NCI-H748 (cell line): Measurements from ENCODE around the gene CRKL.

ENCODE experiments used
- DNase-seq: peaks from one replicate; lab custom pipeline; 2025; ENCODE audit not compliant: unreplicated experiment; lab: John Stamatoyannopoulos, UW

CRKL gene

GRCh38 chr22:20980523-20980922, 63.3 kb downstream of the CRKL start:
- DNase-seq, result no peak

DNA sequence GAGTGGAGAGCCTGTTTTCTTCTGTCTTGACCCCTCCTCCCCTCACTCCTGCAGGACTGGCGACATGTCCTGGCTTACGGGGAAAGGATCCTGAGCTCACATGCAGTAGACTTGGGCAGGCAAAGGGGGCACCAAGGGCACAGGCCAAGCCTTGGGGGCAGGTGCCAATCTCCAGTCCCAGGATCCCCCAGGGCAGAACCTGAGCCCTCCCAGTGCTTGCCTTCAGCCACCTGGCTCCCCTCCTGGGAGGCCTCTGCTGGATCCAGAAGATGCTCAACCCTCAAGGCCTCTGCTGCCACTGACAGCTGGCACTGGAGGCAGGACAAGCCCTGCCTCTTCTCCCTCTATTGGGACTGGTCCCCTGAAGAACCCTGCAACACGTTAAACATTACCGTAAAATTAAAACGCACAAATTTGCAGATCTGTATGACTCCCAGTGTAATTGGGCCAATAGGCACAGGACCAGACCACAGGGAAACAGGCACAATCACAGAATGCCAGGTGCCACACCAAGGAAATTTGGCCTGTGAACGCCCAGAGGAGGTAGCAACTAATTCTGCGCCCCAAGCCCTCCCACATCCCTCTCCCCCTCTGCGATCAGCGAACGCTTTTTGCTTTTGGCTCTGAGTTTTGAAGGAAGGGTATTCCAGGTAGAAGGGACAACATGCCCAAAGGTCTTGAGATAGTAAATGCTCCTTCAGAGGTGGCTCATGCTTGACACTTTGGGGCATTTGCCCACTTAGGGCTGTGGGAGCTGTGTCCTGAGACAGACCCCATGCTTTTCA, 63.9 kb downstream of the CRKL start:
- no peak for DNase-seq

GRCh38 chr22:20981787-20982562, 64.8 kb downstream of the CRKL start, which contains the start of gene LZTR1:
Gene LZTR1, plus strand, starts transcription at chr22:20982297. Its CDS starts 75 bp downstream, at chr22:20982372.
- peak; percentile 71 for DNase-seq

DNA sequence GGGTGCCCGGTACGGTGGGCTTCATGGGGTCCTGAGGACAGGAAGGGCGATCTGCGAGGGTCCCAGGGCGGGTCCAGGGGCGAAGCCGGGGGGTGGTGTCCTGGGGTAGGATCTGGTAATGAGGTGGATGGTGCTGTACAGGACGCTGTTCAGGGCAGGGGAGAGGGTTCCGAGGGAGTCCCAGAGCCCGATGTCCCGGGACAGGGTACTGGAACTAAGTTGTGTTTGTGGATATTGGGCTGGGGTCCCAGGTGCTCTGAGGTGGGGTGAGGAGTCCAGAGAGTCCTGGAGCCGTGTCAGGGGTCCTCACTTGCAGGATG, 65.3 kb downstream of the CRKL start:
- DNase-seq, result no peak

DNA sequence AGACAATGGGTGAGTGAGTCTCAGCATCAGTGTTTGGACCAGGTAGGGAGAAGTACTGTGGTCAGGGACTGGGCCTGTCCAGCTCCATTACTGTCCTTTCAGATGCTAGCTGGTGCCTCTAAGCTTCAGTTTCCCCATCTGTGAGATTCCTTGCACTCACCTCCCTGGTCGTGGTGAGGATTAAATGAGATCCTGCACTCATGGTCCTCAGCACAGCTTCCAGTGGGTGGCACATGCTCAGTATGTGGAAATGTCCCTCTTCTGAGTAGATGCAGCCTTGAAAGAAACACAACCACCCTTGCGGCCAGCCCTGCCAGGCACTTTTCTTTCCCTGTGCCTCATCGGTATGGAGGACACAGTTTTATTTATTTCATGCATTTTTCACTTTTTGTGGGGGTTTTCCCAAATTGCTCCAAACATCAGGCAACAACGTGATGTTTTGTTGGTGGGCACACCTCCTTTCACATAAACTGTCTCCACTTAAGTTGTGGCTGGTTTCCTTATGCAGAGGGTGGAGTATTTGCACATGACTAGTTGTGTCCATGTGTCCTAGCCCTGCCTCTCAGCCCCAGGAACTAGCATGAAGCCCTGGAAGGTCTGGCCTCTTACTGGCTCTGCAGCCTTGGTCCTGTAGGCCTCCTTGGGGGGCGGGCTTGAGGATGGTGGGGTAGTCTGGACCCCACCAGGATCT, 66.0 kb downstream of the CRKL start:
- DNase-seq, result no peak

- no peak for DNase-seq
Observed at GRCh38 chr22:20985720-20986119, 68.5 kb downstream of the CRKL start.

- DNase-seq, result no peak
Observed at GRCh38 chr22:20986365-20986764, 69.2 kb downstream of the CRKL start.

DNA sequence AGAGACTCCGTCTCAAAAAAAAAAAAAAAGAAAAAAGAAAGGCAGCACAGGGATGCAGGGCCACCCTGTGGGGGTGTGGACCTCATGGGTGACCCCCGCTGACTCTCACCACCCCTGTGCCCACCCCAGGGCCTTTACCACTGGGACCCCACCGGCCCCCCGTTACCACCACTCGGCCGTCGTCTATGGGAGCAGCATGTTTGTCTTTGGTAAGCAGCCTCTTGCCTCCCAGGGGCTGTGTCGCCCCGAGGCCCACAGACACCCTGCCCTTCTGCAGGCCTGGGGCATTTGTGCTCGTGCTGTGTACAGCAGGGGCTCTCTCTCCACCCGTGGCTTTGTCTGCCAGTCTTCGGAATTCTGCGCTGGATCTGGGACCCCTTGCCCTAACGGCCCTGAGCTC, 70.2 kb downstream of the CRKL start:
- no peak for DNase-seq

DNA sequence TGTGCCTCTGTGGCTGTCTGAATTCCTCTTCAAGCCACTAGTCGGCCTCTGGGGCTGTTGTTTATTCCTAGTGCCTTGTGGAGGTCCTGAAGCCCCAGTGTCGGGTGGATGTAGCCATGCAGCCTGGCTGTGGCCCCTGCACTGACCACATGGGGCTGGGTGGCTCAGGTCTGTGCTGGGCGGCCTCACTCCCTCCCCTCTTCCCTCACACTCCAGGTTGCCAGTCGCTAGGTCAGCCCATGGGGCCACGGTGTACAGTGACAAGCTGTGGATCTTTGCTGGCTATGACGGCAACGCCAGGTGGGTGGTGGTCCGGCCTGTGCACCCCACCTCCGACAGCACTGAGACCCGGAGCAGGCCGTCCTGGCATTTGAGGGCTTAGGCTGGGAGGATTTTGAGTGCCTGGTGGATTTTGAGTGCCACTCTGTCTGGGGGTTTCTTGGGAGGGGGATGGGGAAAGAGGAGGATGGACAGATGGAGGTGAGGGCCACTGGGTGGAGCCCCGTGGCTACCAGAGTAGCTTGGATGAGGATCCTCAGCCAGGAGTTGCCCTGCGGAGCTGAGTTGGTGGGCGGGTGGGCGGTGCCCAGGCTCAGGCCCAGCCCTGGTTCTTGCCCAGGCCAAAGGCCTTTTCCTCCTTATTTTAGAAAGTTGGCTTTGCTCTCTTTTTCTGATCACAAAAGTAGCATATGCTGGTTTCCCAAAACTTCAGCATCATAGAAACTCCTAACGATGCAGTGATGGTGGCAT, 71.5 kb downstream of the CRKL start:
- DNase-seq, result no peak

- no peak for DNase-seq
Observed at GRCh38 chr22:20989323-20990138, 72.3 kb downstream of the CRKL start.

- DNase-seq, result no peak
Observed at GRCh38 chr22:20990184-20991180, 73.3 kb downstream of the CRKL start.

DNA sequence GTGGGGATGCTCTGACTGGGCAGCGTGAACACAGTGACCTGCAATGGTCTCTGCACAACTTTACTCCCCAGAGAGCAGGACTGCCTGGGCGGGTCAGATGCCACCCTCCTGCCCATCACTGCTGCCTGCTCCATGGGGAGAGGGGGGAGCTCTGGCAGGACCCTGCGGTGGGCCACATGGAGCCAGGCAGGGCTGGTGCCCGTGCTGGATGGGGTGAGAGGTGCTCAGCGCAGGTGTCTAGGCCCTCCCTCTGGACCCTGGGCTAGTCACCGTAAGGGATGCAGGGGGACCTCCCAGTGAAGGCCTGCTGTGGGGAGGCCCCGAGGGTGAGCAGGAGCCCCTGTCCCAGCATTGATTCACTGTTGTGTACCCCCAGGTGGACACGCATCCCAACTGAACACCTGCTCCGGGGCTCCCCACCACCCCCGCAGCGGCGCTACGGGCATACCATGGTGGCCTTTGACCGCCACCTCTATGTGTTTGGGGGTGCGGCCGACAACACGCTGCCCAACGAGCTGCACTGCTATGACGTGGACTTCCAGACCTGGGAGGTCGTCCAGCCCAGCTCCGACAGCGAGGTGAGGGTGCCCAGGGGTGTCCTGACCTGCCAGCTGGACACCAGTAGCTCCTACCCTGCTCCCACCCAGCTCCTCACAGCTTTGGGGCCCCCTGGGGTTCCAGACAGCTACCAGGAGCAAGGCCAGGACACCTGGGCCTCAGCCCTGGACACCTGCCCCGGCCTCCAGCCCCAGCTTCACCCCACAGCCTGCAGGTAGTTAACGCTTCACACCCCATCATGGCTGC, 74.2 kb downstream of the CRKL start:
- DNase-seq, result no peak

GRCh38 chr22:20992056-20992442, 74.8 kb downstream of the CRKL start:
- DNase-seq, result no peak

DNA sequence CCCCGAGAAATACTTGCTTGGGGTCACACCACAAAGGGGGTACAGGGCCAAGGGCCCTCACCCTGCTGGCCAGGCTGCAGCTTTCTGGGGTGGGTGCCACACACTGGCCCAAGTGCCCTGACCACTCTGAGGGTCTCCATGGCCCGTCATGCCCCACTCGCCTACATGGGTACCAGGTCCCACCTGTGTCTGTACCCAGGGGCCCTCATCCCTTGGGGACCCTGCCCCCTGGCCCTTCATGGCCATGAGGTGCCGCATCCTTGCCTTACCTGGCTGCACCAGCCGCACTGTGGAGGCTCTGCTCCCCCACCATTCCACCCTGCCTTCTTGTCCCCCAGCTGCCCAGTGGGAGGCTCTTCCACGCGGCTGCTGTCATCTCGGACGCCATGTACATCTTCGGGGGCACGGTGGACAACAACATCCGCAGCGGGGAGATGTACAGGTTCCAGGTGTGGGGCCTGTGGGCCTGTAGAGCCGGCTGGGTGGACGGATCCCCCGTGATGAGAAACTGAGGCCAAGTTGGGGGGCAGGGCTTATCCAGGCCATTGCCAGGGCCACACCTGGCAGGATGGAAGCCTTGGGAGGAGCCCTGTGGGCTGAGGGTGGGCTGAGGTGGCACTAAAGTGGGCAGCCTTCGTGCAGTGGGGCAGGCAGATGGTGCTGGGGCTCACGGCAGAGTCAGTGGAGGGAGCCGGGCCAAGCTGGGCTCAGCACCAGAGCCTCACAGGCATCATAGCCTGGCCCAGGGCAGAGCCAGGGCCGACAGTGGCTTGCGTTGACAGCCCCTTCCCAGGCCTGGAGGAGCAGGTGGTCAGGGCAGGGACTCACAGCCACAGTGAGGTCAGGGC, 75.5 kb downstream of the CRKL start:
- DNase-seq, result no peak

DNA sequence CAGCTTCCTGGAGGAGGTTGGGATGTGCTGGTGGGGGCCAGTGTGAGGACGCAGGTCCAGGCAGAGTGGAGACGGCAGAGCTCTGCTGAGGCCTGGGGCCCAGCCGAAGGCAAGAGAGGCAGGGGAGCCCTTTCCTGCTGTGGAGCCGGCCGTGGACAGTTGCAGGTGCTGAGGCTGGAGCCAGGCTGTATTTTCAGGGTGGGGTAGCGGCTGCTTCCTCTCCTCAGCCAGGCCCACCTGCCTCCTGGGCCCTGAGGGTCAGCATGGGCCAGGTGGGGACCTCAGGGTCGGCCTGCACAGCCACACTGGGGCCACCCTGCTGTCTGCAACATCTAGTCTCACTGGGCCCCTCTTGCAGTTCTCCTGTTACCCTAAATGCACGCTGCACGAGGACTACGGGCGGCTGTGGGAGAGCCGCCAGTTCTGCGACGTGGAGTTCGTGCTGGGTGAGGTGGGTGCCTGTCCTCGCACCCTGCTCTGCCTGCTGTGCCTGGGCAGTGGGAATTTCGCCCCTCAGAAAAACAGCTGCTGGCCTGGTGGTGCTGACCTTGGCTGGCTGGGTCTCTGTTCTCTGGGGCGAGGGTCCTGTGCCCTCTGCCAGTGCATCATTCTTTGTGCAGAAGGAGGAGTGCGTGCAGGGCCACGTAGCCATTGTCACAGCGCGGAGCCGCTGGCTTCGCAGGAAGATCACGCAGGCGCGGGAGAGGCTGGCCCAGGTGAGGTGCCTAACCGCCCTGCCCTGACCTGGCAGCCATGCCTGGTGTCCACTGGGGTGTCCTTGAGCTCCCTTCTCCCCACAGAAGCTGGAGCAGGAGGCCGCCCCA, 76.3 kb downstream of the CRKL start:
- DNase-seq, result no peak

DNA sequence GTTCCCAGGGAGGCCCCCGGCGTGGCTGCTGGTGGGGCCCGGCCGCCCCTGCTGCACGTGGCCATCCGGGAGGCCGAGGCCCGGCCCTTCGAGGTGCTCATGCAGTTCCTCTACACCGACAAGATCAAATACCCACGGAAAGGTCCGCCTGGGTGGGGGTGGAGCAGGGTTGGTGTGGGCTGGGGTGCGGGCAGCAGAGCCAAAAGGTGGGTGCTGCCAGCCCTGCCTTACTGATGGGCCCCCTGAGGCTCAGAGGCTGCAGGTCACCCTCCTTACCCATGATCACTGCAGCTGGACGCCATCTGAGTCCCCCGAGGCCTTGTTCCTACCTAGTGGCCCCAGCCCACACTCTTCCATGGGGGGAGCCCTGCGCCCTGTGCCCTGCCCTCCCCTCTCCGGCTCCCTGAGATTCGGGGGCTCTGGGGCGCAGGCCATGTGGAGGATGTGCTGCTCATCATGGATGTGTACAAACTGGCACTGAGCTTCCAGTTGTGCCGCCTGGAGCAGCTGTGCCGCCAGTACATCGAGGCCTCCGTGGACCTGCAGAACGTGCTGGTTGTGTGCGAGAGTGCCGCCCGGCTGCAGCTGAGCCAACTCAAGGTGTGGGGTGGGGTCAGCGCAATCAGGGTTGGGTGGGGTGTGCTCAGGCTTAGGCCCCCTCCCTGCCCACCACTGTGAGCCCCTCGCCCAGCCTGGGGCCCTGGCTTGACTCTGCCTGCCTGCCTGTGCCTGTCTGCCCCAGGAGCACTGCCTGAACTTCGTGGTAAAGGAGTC, 77.1 kb downstream of the CRKL start:
- DNase-seq, result no peak
